ENCODE results near the gene SH3RF3. TPM values are rescaled to one million over a fixed set of nuclear protein-coding genes. Genes with fewer than 3 reads are reported as not detected.
A peak's percentile ranks its signal among the peaks of the same experiment; 100 is the strongest.

The SH3RF3 gene
- total RNA-seq, 2 donors from 2014 or later: 0.05 TPM; not detected in 1

DNA sequence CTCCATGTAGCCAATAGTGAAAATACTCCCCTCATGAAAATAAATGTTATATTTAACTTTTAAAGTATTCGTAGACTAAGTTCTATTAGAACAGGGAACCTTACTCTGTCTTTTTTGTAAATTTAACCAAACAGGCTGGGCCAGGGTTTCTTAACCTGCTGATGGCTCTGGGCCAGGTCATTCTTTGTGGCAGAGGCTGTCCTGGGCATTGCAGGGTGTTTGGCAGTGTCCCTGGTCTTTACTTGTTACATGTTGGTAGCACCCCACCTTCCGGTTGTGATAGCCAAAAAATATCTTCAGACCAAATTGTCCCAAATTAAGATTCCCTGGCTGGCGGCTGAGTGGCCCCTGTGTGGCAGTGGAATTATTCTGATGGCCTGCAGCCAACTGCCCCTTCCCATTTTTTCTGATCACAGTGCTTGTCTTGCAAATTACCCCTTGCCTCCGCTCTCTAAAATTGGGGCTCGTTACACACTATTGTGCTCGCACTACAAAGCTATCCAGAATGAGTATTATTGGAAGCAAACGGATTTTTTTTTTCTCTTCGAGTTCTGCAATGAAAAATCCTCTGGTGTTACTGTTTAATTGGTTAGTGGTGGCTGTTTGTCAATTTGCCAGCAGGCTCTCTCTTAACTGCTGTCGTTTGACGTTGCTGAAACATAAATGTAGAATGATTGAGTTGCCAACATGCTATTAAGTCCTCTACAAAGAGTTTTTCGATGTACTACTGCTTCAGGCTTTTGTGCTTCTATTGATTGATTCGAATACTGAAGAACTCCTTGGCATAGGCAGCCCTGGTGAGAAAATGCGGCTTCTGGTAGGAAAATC is 216.9 kb downstream of the SH3RF3 start:
- ATAC-seq (no peak), DNase-seq (ENCODE audit: low spot score) (no peak)
- Mint-ChIP-seq H3K4me1 (ENCODE audit: low read depth in 2 of 2) (peaks cover 10 to 27% of the 10 kb centered on the region in 2 donors), H3K27me3 (peaks cover 0 to 5% of the 10 kb centered on the region in 2 donors), H3K9me3 (no peaks in the 10 kb centered on the region), H3K27ac (no peak overlapping the region), H3K36me3 (no peaks in the 10 kb centered on the region), H3K4me3 (no peak overlapping the region)

DNA sequence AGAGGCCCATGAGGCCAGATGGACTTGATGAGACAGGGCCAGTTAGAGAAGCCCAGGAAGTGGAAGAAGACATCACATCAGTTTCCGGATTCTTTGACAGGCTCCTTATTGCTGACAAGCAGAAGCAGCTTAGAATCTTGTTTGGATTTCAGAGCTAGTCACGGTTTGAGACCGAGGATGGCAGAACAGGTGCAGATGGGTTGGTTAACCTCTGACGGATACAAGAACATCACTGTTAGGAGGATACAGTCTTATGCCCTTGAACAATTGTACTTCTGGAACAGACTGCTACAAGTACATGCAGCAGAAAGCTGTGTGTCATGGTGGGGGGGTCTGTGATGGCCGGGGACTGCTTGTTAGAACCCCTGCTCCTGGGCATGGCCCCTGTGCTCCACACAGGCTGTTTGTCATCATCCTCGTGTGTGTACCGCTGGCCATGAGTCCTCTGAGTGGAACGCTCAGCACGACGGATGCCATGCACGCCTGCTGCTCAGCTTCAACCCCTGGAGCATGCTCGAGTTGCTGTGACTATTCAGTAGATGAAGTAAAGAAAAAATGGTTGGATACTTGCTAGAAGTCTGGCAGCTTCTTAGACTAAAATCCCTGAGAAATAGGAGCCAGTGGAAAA is 217.7 kb downstream of the SH3RF3 start:
- Mint-ChIP-seq H3K27me3 (peaks cover 0 to 5% of the 10 kb centered on the region in 2 donors), H3K9me3 (no peaks in the 10 kb centered on the region), H3K4me1 (ENCODE audit: low read depth in 2 of 2) (peaks cover 10 to 27% of the 10 kb centered on the region in 2 donors), H3K4me3 (no peak overlapping the region), H3K27ac (no peak overlapping the region), H3K36me3 (no peaks in the 10 kb centered on the region)
- ATAC-seq: no peak
- DNase-seq (ENCODE audit: low spot score): no peak

DNA sequence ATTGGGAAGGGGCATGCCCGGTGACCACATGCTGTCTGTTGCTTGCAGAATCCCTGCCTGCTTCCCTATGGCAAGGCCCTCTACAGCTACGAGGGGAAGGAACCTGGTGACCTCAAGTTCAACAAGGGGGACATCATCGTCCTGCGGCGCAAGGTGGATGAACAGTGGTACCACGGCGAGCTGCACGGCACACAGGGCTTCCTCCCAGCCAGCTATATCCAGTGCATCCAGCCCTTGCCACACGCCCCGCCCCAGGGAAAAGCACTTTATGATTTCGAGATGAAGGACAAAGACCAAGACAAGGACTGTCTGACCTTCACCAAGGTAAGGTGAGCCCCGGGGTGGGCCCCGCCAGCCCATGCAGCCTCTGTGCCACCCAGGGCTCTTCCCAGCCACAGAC is 218.6 kb downstream of the SH3RF3 start:
- peaks cover 10 to 27% of the 10 kb centered on the region in 2 donors for H3K4me1 Mint-ChIP-seq (ENCODE audit: low read depth in 2 of 2)
- H3K27me3 Mint-ChIP-seq: peaks cover 0 to 5% of the 10 kb centered on the region in 2 donors
- no peak overlapping the region for H3K4me3 Mint-ChIP-seq
- H3K36me3 Mint-ChIP-seq: no peaks in the 10 kb centered on the region
- DNase-seq (ENCODE audit: low spot score) (no peak), ATAC-seq (no peak)
- no peak overlapping the region for H3K27ac Mint-ChIP-seq
- H3K9me3 Mint-ChIP-seq: no peaks in the 10 kb centered on the region

DNA sequence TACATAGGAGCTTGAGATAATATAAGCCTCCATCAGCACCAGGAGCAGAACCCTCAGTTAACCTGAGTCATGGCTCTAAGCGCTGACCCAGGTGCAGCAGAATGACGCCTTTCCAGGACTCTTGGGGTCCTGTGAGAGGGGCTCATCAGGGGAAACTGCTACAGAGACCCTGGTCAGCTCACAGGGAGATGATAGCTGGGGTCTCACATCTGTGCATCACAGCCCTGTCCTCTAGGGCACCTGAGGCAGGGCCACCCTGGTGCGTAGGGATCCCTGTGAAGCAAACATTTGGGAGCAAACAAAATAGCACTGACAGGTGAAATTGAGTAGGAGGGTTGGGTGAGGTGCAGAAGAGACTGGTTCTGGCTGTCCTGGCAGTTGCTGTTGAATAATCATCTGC is 219.2 kb downstream of the SH3RF3 start:
- H3K27ac Mint-ChIP-seq: no peak overlapping the region
- no peaks in the 10 kb centered on the region for H3K9me3 Mint-ChIP-seq
- H3K36me3 Mint-ChIP-seq: no peaks in the 10 kb centered on the region
- H3K27me3 Mint-ChIP-seq: peaks cover 0 to 5% of the 10 kb centered on the region in 2 donors
- H3K4me3 Mint-ChIP-seq: no peak overlapping the region
- ATAC-seq (no peak), DNase-seq (ENCODE audit: low spot score) (no peak)
- peaks cover 10 to 27% of the 10 kb centered on the region in 2 donors for H3K4me1 Mint-ChIP-seq (ENCODE audit: low read depth in 2 of 2)

DNA sequence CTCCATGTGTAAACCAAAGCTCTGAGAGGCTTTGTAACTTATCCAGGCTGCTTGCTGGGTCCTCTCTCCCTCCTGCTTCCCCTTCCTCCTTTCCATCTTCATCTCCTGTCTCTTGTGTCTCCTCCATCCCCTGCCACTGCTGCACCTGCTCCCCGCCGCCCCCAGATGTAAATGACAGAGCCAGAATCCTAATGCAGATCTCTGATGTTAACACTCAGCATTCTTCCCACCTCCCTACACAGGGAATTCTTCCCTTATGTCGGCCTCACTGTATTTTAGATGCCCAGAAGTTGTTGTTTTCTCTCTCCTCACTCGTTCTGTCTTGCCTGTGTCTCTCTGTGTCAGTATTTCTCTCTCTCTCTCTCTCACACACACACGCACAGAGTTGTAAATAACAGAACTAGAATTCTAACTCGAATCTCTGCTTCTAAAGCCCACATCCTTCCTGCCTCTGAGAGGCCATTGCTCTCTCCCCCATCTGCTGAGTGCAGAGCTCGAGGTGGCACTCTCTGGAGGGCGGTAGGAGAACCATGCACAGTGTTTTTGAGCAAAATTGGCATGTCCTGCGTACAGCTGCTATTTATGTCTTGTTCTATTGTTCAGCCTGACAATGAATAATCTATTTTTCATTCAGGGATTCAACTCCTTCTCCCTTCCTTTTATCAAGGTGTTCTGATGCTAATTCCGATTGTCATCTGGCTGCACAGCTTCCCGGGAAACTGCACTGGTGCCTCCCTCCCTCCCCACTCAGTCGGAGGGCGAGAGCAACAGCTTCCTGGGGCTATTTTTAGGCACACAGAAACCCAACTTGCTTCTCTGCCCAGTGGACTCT is 219.9 kb downstream of the SH3RF3 start:
- DNase-seq (ENCODE audit: low spot score): no peak
- Mint-ChIP-seq H3K27ac (peak overlapping the region; percentile 18), H3K27me3 (peaks cover 0 to 5% of the 10 kb centered on the region in 2 donors), H3K4me3 (peak overlapping the region; percentile 70), H3K36me3 (no peaks in the 10 kb centered on the region), H3K9me3 (no peaks in the 10 kb centered on the region), H3K4me1 (ENCODE audit: low read depth in 2 of 2) (peaks cover 10 to 27% of the 10 kb centered on the region in 2 donors)
- peak; percentile 75 to 78 for ATAC-seq

DNA sequence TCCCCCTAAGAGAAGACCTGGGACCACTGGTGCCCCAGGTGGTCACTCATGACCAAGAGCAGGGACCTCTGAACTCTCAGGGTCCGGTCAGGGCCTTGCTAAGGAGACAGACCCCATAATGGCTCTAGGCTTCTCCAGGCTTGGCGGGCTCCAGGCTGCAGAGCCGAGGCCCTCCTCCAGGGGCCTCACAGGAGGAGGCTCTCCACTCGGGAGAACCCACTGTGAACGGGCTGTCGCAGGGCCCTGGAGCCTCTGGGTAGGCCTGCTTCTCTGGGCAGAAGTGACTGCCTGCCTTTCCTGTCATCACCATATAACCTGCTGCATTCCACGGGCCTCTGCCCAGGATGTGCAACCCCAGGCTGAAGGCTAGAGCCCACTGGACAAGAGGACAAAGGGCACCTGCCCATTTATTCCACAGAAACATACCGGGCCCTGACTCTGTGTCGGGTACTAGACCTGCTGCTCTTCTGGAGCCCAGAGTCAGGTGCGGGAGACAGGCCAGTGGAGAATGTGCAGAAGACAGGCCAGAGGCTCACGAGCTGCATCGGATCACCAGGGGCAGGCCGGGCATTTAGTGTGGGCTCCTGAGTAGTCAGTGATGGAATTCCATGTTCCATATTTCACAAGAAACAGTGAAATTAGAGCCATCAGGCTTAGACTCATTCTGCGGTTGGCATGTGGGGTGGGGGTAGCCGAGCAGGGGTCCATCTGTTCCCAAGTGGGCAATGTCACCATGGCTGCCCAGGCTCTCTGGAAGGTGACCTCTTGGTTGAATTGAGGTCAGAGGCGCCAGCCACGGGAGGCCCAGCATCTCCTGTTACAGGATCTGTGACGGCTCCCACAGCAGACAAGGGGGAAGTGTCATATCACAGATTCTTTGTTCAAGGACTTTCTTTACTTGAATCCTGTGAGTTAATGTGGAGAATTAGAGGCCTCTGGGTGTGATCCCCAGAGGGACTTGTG is 220.8 kb downstream of the SH3RF3 start:
- peaks cover 10 to 24% of the 10 kb centered on the region in 2 donors for H3K4me1 Mint-ChIP-seq (ENCODE audit: low read depth in 2 of 2)
- H3K4me3 Mint-ChIP-seq: peak overlapping the region; percentile 70
- no peak for DNase-seq (ENCODE audit: low spot score)
- H3K9me3 Mint-ChIP-seq: no peaks in the 10 kb centered on the region
- peak overlapping the region in 1 of 2 donors; percentile 61 for H3K27ac Mint-ChIP-seq
- no peaks in the 10 kb centered on the region for H3K36me3 Mint-ChIP-seq
- peak in 1 of 2 donors; percentile 4 for ATAC-seq
- H3K27me3 Mint-ChIP-seq: no peaks in the 10 kb centered on the region

DNA sequence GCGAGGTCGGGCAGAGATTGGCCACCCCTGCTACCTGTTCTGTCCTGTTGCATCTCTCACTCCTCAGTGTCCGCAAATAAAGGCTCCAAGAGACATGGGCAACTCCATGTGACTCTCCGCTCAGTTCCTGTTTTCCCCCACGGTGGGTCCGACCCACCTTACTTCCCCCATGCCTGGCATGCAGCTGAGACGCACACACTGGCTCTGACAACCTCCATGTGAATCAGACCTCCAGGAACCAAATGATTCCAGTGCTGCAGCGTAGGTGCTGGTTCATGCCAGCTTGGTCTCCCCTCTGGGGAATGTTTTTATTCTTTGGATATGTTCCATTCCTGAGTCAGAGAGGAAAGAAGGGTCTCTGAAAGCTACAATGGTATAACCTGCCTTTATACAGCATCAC is 221.5 kb downstream of the SH3RF3 start:
- H3K4me1 Mint-ChIP-seq (ENCODE audit: low read depth in 2 of 2): peaks cover 10 to 24% of the 10 kb centered on the region in 2 donors
- no peaks in the 10 kb centered on the region for H3K36me3 Mint-ChIP-seq
- no peak for ATAC-seq
- peak overlapping the region in 1 of 2 donors; percentile 61 for H3K27ac Mint-ChIP-seq
- H3K27me3 Mint-ChIP-seq: no peaks in the 10 kb centered on the region
- DNase-seq (ENCODE audit: low spot score): no peak
- H3K4me3 Mint-ChIP-seq: no peak overlapping the region
- no peaks in the 10 kb centered on the region for H3K9me3 Mint-ChIP-seq

DNA sequence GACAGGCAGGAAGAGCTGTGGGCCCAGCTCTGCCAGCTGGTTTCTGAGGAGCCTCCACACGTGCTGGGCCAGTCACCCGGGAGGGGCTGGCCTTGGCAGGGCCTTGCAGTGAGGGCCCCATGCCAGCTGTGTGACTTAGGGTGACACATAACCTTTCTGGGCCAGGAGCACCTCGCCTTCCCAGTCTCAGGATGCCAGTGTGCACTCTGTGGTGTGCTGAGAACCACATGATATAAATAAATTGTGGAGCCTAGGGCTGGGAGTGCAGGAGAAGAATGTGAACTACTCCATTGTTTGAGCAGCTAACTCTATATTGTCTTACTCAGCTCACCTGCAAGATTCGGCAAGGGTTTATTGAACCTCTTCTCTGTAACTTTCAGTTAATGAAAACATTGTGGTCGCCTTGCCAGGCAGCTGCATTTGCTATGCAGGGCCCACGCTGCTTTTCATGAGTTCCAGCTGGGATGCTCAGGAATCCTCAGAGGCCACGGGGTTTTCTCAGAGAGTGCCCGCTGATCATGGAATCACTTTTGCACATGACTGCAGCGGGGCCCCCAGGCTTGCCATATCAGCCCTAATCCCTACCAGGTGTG is 222.3 kb downstream of the SH3RF3 start:
- no peak for DNase-seq (ENCODE audit: low spot score)
- no peak overlapping the region for H3K27ac Mint-ChIP-seq
- no peak for ATAC-seq
- H3K27me3 Mint-ChIP-seq: no peaks in the 10 kb centered on the region
- H3K36me3 Mint-ChIP-seq: no peaks in the 10 kb centered on the region
- no peak overlapping the region for H3K4me3 Mint-ChIP-seq
- peaks cover 10 to 24% of the 10 kb centered on the region in 2 donors for H3K4me1 Mint-ChIP-seq (ENCODE audit: low read depth in 2 of 2)
- H3K9me3 Mint-ChIP-seq: no peaks in the 10 kb centered on the region

DNA sequence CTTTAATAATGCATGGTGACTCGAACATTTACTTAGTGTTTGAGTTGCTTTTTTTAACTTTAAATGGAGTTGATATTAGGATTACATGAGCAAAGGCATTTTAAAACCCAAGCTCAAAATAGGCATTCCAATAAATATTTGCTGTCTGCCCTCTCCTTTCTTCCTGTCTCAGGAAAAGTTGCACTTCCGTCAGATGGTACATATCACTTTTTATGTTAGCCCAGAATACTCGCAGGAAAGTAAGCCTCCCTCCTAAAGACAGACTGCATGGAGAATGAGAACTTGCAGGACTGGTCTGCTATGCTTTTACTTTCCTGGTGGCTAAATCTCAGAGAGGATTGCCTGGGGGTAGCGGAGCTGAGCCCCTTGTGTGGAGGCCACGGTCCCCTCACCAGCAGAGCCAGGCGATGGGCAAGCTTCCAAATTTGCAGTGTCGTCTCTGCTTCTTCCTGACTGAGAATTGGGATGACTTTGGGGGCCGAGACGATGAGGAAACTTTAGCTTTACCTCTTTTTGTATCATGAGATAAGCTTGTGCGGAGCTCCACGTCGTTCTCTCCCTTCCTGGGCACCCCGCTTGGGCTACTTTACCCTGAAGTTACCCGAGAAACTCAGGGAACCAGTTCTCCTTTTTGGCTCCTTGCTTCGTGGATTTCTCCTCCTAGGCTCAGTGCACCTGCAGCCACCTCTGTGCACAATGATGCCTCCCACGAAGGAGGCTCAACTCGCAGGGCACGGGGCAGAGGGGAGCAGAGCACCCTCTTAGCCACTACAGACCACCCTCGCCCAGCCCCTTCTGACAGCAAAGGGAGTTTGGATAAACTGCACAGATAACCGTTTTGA is 223.3 kb downstream of the SH3RF3 start:
- DNase-seq (ENCODE audit: low spot score) (no peak), ATAC-seq (no peak)
- H3K4me1 Mint-ChIP-seq (ENCODE audit: low read depth in 2 of 2): peaks cover 10 to 24% of the 10 kb centered on the region in 2 donors
- H3K9me3 Mint-ChIP-seq: no peaks in the 10 kb centered on the region
- no peak overlapping the region for H3K27ac Mint-ChIP-seq
- H3K4me3 Mint-ChIP-seq: no peak overlapping the region
- no peaks in the 10 kb centered on the region for H3K36me3 Mint-ChIP-seq
- no peaks in the 10 kb centered on the region for H3K27me3 Mint-ChIP-seq

DNA sequence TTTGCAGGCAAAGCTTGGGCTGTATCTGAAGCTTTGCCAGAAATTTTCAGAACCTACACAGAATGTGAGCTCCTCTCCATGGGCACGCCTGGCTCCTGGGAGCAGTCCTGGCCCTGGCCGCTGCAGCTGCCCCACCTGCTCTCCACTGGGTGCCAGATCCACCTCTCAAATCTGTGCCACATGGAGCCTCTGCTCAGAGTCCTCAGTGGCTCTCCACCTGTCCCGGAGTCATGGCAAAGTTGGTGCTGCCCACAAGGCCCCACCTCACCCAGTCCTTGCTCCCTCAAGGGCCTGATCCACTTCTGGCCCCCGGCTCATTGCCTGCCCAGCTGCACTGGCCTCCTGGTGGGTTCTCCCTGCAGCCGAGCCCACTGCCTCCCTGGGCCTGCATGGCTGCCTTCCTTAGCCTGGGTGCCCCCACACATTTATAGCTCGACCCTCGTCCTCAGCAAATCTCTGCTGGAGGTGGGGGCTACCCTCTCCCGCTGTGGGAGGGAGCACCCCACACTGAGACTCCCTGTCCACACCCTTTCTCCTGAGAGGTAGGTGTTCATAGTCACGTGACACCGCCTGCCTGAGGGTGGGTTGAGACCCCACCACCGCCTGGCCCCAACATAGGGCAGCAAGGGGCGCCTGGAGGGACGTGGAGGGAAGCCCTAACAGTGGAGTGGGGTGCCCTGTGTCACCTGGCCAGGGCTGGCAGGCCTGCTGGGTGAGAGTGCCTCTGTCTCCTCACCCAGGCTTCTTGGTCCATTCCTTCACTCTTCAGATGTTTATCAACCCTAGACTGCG is 224.1 kb downstream of the SH3RF3 start:
- H3K4me3 Mint-ChIP-seq: no peak overlapping the region
- ATAC-seq: peak in 1 of 2 donors; percentile 13

More for the DNA sequence above, 224.1 kb downstream of the SH3RF3 start:
- Mint-ChIP-seq H3K4me1 (ENCODE audit: low read depth in 2 of 2) (peaks cover 10 to 23% of the 10 kb centered on the region in 2 donors), H3K27me3 (no peaks in the 10 kb centered on the region), H3K36me3 (no peaks in the 10 kb centered on the region), H3K27ac (no peak overlapping the region), H3K9me3 (no peaks in the 10 kb centered on the region)
- no peak for DNase-seq (ENCODE audit: low spot score)

All from natural killer cell treated with Interleukin-12 subunit alpha and Interleukin-12 subunit beta and Interleukin-15 and Interleukin-18, amount 100 ng/mL, for 72 hours (primary cell).